Esophagus squamous epithelium (tissue), 5 donors: Measurements from ENCODE around the gene PFKFB3. TPM values are rescaled to one million over a fixed set of nuclear protein-coding genes. Genes with fewer than 3 reads are reported as not detected.

Experiments
- DNase-seq: peaks from one replicate; lab custom pipeline; 2025; lab: John Stamatoyannopoulos, UW
- H3K27ac ChIP-seq, 4 donors: fragments of 200-600 bp; sonication (generic); one replicate each; pipeline ENCODE4 v1.5.1; 2016 to 2019; ENCODE audit warnings: mild to moderate bottlenecking in 1 of 4
- H3K27me3 ChIP-seq, 4 donors: fragments of 200-600 bp; sonication (generic); 1 replicate in 3 of 4; 2 replicates in 1 of 4; pipeline versions ENCODE4 v1.5.1 to v1.6.0; 2017 to 2021; ENCODE audit warnings: antibody characterized with exemption in 1 of 4
- H3K36me3 ChIP-seq, 3 donors: fragments of 200-600 bp; sonication (generic); one replicate each; pipeline ENCODE4 v1.5.1; 2016 to 2019
- H3K4me1 ChIP-seq, 3 donors: fragments of 200-600 bp; sonication (generic); one replicate each; pipeline ENCODE4 v1.5.1; 2017 to 2019
- H3K4me3 ChIP-seq, 4 donors: fragments of 200-600 bp; sonication (generic); 1 replicate in 3 of 4; 2 replicates in 1 of 4; pipeline ENCODE4 v1.5.1; 2016 to 2019; ENCODE audit warnings: mild to moderate bottlenecking in 2 of 4, moderate library complexity in 1 of 4
- H3K9me3 ChIP-seq, 3 donors: fragments of 200-600 bp; sonication (generic); one replicate each; pipeline ENCODE4 v1.5.1; 2016 to 2019
- POLR2A ChIP-seq, 4 donors: fragments of 450-650 bp; IDR thresholded peaks; one replicate each; pipeline ENCODE4 v1.6.1; 2017; ENCODE audit warnings: antibody characterized with exemption in 4 of 4, mild to moderate bottlenecking in 4 of 4, moderate library complexity in 3 of 4
- WGBS, 2 donors: methylation state at CpG; one replicate each; pipeline ENCODE4 v1.1.5; 2018; 5-methylcytosine and 5-hydroxymethylcytosine counted together
- intact Hi-C: fragments of 100-400 bp; cut with DNase I; formaldehyde crosslinking; loops from one replicate; pipeline ENCODE4 v1.15.0; 2022
- total RNA-seq, 4 donors: library from RNA; depleted of rRNA; stranded (reverse); fragments of >200 nt; gene quantifications; one replicate each; pipeline ENCODE4 v1.1.0, GENCODE V29; 2016
- TF ChIP-seq, protein P1 (sequence below), 6 experiments: fragments of 450-650 bp in 4 of 6; fragments of 200-600 bp in 2 of 6; sonication (generic) in 2 of 6; IDR thresholded peaks; one replicate each; pipeline ENCODE4 v1.5.1; 2016 to 2019; ENCODE audit warnings: antibody characterized with exemption in 6 of 6, mild to moderate bottlenecking in 4 of 6, moderate library complexity in 4 of 6
- donor health status: DM: yes; HTN: yes; CAD: no.

Gene PFKFB3
- total RNA-seq, 4 donors from 2014 or later: 17.1 to 37.8 (median 26.2) TPM

DNA sequence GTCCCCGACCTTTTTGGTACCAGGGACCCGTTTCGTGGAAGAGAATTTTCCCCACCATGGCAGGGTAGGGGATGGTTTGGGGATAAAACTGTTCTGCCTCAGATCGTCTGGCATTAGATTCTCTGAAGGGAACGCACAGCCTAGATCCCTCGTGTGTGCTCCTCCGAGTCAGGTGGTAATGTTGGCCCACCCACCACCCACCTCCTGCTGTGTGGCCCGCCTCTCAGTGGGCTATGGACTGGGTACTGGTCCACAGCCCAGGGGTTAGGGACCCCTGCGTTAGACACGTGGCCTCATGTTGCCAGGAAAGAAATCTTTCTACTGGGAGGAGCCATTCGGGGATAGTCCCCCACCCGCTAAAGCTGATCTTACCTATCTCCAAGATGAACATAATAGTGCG lies 27.0 kb downstream of the PFKFB3 start:
- Histone ChIP-seq H3K4me1 (no peaks in the 10 kb centered on the region), H3K36me3 (peaks cover 55 to 100% (median 74%) of the 10 kb centered on the region in 3 donors), H3K9me3 (no peaks in the 10 kb centered on the region), H3K27ac (no peak overlapping the region), H3K4me3 (no peak overlapping the region), H3K27me3 (no peaks in the 10 kb centered on the region)
- TF ChIP-seq POLR2A (IDR thresholded peaks at IDR 0.05): no peak
- TF ChIP-seq, protein P1, sequence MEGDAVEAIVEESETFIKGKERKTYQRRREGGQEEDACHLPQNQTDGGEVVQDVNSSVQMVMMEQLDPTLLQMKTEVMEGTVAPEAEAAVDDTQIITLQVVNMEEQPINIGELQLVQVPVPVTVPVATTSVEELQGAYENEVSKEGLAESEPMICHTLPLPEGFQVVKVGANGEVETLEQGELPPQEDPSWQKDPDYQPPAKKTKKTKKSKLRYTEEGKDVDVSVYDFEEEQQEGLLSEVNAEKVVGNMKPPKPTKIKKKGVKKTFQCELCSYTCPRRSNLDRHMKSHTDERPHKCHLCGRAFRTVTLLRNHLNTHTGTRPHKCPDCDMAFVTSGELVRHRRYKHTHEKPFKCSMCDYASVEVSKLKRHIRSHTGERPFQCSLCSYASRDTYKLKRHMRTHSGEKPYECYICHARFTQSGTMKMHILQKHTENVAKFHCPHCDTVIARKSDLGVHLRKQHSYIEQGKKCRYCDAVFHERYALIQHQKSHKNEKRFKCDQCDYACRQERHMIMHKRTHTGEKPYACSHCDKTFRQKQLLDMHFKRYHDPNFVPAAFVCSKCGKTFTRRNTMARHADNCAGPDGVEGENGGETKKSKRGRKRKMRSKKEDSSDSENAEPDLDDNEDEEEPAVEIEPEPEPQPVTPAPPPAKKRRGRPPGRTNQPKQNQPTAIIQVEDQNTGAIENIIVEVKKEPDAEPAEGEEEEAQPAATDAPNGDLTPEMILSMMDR (IDR thresholded peaks at IDR 0.05): no peak
- 60 to 90% methylated on average over 2 to 6 of the region's 13 CpGs for WGBS, 2 donors
- DNase-seq: no peak
- intact Hi-C loops: no loop called here

DNA sequence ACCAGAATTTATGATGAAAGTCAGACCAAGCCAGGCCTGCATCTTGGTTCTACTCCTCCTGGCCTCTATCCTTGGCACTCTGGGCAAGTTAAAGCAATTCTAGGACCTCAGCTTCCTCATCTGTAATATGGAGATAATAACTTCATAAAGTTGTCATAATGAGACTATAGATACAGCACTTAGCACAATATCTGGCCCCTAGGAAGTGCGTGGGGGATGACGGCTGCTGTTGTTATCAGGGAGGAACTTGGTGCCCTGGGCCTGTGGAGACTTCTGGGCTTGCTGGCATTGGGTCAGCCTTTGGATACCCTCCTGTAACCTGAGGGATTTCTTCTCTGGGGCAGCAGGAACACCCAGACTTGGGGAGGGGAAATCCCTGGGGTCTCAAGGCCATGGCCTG lies 27.6 kb downstream of the PFKFB3 start:
- no peak overlapping the region for H3K27ac ChIP-seq
- H3K4me1 ChIP-seq: no peaks in the 10 kb centered on the region
- H3K27me3 ChIP-seq: no peaks in the 10 kb centered on the region
- no peak overlapping the region for H3K4me3 ChIP-seq
- no peaks in the 10 kb centered on the region for H3K9me3 ChIP-seq
- H3K36me3 ChIP-seq: peaks cover 55 to 100% (median 69%) of the 10 kb centered on the region in 3 donors
- no peak for DNase-seq
- intact Hi-C loops: no loop called here
- 82 to 86% methylated on average over 2 of the region's 2 CpGs for WGBS, 2 donors
- TF ChIP-seq, protein P1 (IDR thresholded peaks at IDR 0.05): no peak
- TF ChIP-seq POLR2A (IDR thresholded peaks at IDR 0.05): no peak

- Histone ChIP-seq H3K27ac (no peak overlapping the region), H3K4me3 (no peak overlapping the region), H3K9me3 (no peaks in the 10 kb centered on the region), H3K27me3 (no peaks in the 10 kb centered on the region), H3K36me3 (peaks cover 47 to 100% (median 67%) of the 10 kb centered on the region in 3 donors), H3K4me1 (no peaks in the 10 kb centered on the region)
- TF ChIP-seq, protein P1 (IDR thresholded peaks at IDR 0.05): no peak
- no peak for TF ChIP-seq POLR2A (IDR thresholded peaks at IDR 0.05)
- DNase-seq: no peak
- intact Hi-C loops: no loop called here
- 88 to 89% methylated on average over 6 to 10 of the region's 12 CpGs for WGBS, 2 donors
Observed at GRCh38 chr10:6231146-6231545, 28.4 kb downstream of the PFKFB3 start.

DNA sequence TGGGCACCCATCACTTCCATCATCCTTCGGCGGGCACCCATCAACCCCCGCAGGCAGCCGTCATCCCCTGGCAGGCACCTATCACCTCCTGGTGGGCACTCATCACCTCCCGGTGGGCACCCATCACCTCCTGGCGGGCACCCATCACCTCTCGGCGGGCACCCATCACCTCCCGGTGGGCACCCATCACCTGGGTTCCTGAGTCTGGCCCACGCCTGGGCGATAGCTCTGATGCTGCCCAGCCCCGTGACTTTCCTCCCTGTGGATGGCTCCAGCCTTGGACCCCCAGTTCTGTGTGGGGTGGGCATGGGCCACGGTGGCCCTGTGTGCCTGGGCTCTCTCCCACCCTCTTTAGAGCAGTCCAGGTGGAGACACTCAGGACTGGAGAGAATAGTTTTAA lies 29.0 kb downstream of the PFKFB3 start:
- H3K27me3 ChIP-seq: no peaks in the 10 kb centered on the region
- peaks cover 41 to 100% (median 65%) of the 10 kb centered on the region in 3 donors for H3K36me3 ChIP-seq
- 79 to 89% methylated on average over 11 to 12 of the region's 13 CpGs for WGBS, 2 donors
- TF ChIP-seq, protein P1 (IDR thresholded peaks at IDR 0.05): no peak
- TF ChIP-seq POLR2A (IDR thresholded peaks at IDR 0.05): no peak
- H3K27ac ChIP-seq: no peak overlapping the region
- no peaks in the 10 kb centered on the region for H3K4me1 ChIP-seq
- no peak for DNase-seq
- intact Hi-C loops: no loop called here
- H3K4me3 ChIP-seq: no peak overlapping the region
- no peaks in the 10 kb centered on the region for H3K9me3 ChIP-seq

DNA sequence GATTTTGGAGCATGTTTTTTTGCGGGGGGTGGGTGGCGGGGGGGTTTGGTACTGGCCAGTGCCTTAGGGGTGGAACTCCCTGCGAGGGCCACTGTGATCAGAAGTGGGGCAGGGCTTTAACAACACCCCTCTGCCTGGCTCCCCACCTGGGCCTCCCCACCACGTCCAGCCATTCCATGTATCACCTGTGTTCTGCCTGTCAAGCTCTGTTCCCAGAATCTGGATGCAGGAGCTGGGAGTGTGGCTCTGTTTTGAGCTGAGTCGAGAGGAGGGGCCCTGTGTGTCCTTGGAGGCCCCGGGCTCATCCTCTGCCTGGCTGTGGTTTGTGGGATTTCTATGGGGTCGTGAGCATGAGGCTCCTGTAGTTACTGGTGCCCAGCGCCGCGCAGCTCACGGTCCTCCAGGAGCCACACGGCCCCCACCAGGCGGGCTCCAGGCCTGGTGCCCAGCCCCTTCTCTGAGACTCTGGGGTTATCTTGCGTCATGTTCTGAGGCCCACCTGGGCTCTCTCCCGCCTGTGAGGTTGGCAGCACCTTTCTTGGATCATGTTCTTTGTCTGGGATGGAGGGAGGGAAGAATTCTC lies 29.6 kb downstream of the PFKFB3 start:
- H3K4me1 ChIP-seq: no peaks in the 10 kb centered on the region
- 80 to 91% methylated on average over 2 of the region's 15 CpGs for WGBS, 2 donors
- H3K9me3 ChIP-seq: no peaks in the 10 kb centered on the region
- peaks cover 41 to 100% (median 64%) of the 10 kb centered on the region in 3 donors for H3K36me3 ChIP-seq
- H3K27me3 ChIP-seq: no peaks in the 10 kb centered on the region
- TF ChIP-seq, protein P1 (IDR thresholded peaks at IDR 0.05): no peak
- no peak for TF ChIP-seq POLR2A (IDR thresholded peaks at IDR 0.05)
- intact Hi-C loops: no loop called here
- no peak overlapping the region for H3K27ac ChIP-seq
- DNase-seq: no peak
- no peak overlapping the region for H3K4me3 ChIP-seq
